Fibroblast of the conjunctiva (primary cell): Measurements from ENCODE around the gene MAP3K1.
A peak's percentile ranks its signal among the peaks of the same experiment; 100 is the strongest.
"Not testable (repeated sequence)": the region's sequence is repeated elsewhere in the genome, so short reads cannot be mapped to it uniquely, and the experiment has no call there.

Experiments used
- DNase-seq: peaks from one replicate; pipeline ENCODE4 v3.0.0-alpha.2; 2010; ENCODE audit warnings: low read depth

The MAP3K1 gene

GRCh38 chr5:56814963-56815657 is at the start of gene MAP3K1:
Gene MAP3K1 (plus strand): TSS chr5:56815549. CDS start chr5:56815574, 25 bp downstream.
- peak; percentile 14 for DNase-seq

GRCh38 chr5:56766926-56767325 is 48.4 kb upstream of the MAP3K1 start:
- no peak for DNase-seq

- no peak for DNase-seq
These were observed 45.3 kb upstream of the MAP3K1 start for GRCh38 chr5:56769875-56770604.

- DNase-seq: no peak
These were observed 42.6 kb upstream of the MAP3K1 start for GRCh38 chr5:56772767-56773166.

- DNase-seq: no peak
These were observed 40.4 kb upstream of the MAP3K1 start for GRCh38 chr5:56774957-56775356.

DNA sequence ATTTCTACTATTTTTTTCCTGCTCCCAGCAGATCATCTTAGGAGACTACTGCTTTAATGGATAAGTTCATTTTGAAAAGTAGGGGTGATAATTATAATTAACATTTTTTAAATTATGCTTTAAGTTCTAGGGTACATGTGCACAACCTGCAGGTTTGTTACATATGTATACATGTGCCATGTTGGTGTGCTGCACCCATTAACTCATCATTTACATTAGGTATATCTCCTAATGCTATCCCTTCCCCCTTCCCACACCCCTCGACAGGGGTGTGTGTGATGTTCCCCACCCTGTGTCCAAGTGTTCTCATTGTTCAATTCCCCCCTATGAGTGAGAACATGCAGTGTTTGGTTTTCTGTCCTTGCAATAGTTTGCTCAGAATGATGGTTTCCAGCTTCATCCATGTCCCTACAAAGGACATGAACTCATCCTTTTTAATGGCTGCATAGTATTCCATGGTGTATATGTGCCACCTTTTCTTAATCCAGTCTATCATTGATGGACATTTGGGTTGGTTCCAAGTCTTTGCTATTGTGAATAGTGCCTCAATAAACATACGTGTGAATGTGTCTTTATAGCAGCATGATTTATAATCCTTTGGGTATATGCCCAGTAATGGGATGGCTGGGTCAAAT is 39.0 kb upstream of the MAP3K1 start:
- DNase-seq: not testable (repeated sequence)

DNA sequence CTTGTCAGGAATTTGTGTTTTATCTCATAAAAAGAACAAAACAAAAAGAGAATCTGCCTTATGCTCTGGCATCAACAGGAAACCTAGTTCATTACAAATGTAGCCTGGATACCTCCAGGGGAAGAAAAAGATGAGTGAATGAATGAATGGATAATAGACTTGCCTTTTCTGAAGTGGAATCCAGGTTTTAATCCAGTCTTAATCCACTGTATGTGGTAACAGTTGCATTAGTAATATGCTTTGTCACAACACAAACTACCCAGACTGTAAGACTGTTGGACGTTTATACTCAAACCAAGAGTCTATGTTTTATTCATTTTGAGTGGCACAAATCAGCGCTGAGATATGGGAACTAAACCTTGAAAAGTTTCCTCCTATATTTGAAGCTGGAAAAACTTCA is 32.1 kb upstream of the MAP3K1 start:
- no peak for DNase-seq

DNA sequence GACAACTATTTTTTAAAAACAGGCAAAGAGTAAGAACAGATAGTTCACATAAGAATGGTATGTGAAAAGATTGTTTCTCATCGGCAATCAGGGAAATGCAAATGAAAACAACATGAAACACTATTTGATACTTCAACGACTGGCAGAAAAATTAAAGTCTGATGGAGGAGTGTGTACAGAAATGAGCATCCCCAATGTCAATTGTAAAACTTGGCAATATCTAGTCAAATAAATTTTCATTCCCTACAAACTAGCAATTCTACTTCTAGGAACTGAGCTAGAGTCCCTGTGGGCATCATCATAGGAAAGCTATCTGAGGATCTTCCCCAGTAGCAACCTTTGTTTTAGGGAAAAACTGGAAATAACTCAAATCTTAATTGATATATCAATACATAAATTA is 29.0 kb upstream of the MAP3K1 start:
- no peak for DNase-seq

- DNase-seq: no peak
These were observed 24.0 kb upstream of the MAP3K1 start for GRCh38 chr5:56791396-56791795.

DNA sequence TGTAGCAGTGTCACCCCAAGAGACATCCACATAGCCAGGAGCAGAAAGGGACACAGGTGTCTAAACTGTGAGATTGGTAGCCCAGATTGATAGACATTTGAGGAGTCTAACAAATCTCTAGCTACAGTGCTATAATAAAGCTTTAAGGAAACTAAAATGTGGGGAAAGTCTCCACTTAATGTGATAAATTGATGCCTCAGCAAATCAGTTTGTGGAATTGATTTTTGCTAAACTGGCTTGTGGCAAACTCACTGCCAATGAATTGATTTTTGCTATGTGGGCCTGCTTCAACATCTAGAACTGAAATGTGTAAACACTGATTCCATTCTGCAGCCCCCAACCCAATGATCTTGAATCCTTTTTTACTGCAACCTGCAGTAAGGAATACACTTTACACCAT is 16.8 kb upstream of the MAP3K1 start:
- no peak for DNase-seq

- DNase-seq: no peak
These were observed 15.2 kb upstream of the MAP3K1 start for GRCh38 chr5:56800186-56800585.

DNA sequence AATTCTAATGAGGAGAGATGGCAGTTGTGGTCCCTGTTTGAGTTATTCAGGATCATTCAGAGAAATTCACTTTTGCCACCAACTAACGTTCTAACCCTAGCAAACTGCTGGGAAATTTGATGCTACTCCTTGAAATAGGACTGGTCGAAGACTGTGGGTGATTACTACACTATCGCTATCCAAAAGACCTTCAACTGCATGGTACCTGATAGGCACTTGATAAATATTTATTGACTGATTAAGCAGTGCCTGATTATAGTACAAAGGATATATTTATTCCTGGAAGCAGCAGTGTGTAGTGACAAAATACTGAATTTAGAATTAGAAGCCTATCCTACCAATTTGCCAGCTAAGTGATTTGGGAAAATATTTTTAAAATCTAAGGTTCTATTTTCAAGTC is 14.1 kb upstream of the MAP3K1 start:
- DNase-seq: no peak

DNA sequence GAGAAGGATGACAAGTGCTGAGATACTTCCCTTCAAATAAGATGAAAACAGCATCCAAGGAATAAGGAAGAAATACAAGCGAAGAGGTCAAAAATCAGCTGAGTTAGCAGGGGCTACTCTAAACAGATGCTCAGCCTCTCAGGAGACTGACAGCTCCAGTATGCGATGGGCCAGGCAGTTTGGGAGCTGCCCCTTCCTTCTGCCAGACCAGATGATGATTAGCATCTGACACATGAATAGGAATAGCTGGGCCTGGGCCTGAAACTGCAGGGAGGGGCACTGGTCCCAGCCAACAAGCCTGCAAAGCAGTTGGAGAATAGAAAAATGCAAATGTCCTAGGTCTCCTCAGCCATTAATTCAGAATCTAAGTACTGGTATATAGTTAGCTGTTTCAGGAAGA is 13.1 kb upstream of the MAP3K1 start:
- no peak for DNase-seq

DNA sequence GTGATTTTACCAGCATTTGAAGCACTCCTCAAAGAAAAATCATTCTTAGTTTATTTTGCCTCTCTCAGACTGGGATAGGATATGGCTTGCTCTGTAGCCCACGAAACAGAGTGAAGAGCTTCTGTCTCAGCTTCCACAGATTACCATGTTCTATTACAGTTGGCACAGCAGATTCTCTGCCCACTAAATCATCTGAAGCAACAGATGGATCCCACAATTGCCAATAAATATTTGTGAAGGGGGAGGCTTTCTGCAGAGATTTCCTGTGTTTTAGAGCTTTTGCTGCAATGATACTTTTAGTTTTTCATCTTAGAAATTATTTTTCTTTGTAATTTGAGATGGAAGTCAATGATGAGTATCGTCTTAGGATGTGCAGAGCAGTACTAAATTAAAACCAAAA is 12.3 kb upstream of the MAP3K1 start:
- DNase-seq: no peak

GRCh38 chr5:56803894-56804293 is 11.5 kb upstream of the MAP3K1 start:
- no peak for DNase-seq

- no peak for DNase-seq
These were observed 7.7 kb upstream of the MAP3K1 start for GRCh38 chr5:56807679-56808078.

DNA sequence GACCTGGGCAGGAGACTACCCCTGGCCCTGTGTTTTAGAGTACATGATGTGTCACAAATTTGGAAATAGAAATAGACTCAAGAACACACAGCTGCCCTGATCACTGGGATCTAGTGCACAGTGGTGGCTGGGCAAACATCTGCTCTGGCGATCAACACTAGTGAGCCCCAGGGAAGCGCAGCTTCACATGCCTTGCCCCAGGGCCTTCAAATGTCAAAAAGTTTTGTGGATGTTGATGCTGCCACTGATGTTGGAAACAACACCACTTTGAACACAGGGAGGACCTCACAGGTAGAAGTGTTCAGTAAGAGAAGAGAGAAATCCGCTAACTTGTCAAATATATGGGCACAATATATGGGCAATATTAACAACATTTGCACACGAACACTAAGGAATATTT is 7.1 kb upstream of the MAP3K1 start:
- DNase-seq: no peak

DNA sequence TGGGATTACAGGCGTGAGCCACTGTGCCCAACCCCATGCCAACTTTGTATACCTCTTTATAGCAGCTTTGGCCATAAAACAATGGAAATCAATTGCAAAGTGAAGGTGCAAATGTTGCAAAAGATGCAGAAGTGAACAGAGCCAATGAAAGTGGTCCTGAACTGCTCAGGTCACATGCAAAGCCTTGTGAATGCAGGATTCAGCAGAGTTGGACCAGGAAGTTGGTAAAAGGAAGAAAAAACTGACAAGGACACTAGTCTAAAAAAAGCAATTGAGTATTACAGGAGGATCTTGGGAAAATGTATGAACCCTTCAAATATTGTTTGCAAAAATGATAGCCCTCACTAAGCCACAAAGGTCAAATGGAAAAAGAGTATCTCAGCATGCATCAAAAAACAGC is 4.5 kb upstream of the MAP3K1 start:
- no peak for DNase-seq

- no peak for DNase-seq
These were observed 3.2 kb upstream of the MAP3K1 start for GRCh38 chr5:56812110-56812509.

GRCh38 chr5:56813302-56813701 is 2.0 kb upstream of the MAP3K1 start:
- DNase-seq: no peak

DNA sequence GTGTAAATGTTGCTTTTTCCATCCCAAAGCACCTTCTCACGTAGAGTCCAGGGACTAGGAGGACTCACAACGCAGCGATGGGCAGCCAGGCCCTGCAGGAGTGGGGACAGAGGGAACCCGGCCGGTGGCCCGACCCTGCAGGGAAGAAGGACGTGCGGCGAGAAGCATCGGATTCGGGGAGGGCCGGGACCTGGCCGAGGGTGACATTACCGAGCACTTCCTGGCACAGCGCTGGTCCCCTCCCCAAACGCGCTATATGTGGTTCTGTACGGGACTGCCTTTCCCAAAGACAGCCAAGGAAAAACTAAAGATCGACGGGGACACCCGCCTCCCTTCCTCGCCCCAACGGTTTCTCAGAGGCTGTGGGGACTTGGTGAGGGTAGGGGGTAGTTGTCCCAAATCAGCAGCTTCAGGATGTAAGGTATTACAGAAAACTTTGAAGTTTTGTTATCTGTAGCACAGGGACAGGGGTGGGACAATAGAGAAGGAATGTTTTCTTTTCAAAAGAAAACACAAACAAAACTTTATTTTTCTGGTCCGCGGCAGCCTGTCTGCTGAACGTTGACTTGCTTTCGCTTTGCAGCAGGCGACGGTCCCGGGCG is 887 bp upstream of the MAP3K1 start:
- no peak for DNase-seq

- DNase-seq: no peak
These were observed 553 bp downstream of the MAP3K1 start for GRCh38 chr5:56815658-56816545.
